Uterus (tissue), 4 donors: Measurements from ENCODE around the gene SLC51B. TPM values are rescaled to one million over a fixed set of nuclear protein-coding genes. Genes with fewer than 3 reads are reported as not detected.
A peak's percentile ranks its signal among the peaks of the same experiment; 100 is the strongest.

ENCODE experiments used
- DNase-seq, 2 donors: peaks; one replicate each; pipeline ENCODE4 v3.0.0-alpha.2; 2019 to 2020
- H3K27ac ChIP-seq, 2 donors: fragments of 200-600 bp; sonication (generic); 1 replicate in 1 of 2; 2 replicates in 1 of 2; pipeline ENCODE4 v1.5.1; 2016 to 2018
- H3K27me3 ChIP-seq, 2 donors: fragments of 200-600 bp; sonication (generic); one replicate each; pipeline ENCODE4 v1.5.1; 2018 to 2019; ENCODE audit warnings: control low read depth in 1 of 2
- H3K36me3 ChIP-seq, 2 donors: fragments of 200-600 bp; sonication (generic); one replicate each; pipeline ENCODE4 v1.5.1; 2019; ENCODE audit warnings: control low read depth in 1 of 2
- H3K4me1 ChIP-seq, 2 donors: fragments of 200-600 bp; sonication (generic); one replicate each; pipeline ENCODE4 v1.5.1; 2018 to 2019; ENCODE audit warnings: control low read depth in 1 of 2
- H3K4me3 ChIP-seq, 2 donors: fragments of 200-600 bp; sonication (generic); 1 replicate in 1 of 2; 2 replicates in 1 of 2; pipeline ENCODE4 v1.5.1; 2018 to 2019; ENCODE audit warnings: mild to moderate bottlenecking in 1 of 2
- H3K9me3 ChIP-seq, 2 donors: fragments of 200-600 bp; sonication (generic); one replicate each; pipeline ENCODE4 v1.5.1; 2019; ENCODE audit warnings: control low read depth in 1 of 2
- POLR2A ChIP-seq, 2 donors: fragments of 450-650 bp; IDR thresholded peaks; one replicate each; pipeline ENCODE4 v1.6.1; 2016; ENCODE audit warnings: antibody characterized with exemption in 2 of 2, mild to moderate bottlenecking in 1 of 2, moderate library complexity in 1 of 2
- intact Hi-C: fragments of 100-400 bp; cut with DNase I; formaldehyde crosslinking; loops from one replicate; pipeline ENCODE4 v1.15.1; 2023; ENCODE audit warnings: low total_unique reads
- total RNA-seq, 4 donors: library from RNA; depleted of rRNA in 3 of 4; stranded (reverse); fragments of >200 nt in 3 of 4; gene quantifications; one replicate each; pipeline versions ENCODE4 v1.1.0 to v1.2.4, GENCODE V29; 2014 to 2023
- TF ChIP-seq, protein P1 (sequence below), 4 experiments: fragments of 200-600 bp in 2 of 4; fragments of 450-650 bp in 2 of 4; sonication (generic) in 2 of 4; IDR thresholded peaks; one replicate each; pipeline ENCODE4 v1.5.1; 2016 to 2019; ENCODE audit warnings: antibody characterized with exemption in 4 of 4, mild to moderate bottlenecking in 2 of 4, moderate library complexity in 1 of 4
- donor health status: DM: yes; HTN: yes; CAD: no.

SLC51B gene
- total RNA-seq, 4 donors from 2014 or later = not detected

DNA sequence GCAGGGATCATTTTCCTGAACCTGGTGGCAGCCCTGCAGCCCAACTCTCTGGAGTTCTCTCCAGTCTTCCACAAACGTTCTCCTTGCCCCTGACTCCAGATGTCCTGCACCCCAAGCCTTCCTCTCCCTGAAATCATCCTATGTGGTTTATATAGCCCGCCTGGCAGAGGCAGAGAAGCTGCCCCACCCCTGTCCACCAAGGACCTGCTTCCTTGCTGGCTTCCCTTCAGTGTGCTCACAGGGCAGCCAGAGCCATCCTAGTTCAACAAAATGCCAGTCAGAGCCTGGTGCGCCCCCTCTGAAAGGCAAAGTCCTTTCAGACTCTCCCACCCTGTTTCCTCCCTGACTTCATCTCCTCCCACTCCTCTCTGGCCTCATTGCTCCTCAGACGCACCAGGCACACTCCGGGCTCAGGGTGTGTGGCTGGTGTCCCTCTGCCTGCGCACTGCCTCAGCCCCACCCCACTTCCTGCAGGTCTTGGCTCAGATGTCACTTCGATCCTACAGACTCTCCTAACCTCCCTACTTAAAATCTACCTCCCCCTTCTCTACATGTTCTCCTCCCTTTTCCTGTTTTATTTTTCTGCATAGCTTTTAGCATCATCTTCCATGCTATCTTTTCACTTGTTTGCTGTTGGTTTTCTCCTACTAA, 37.2 kb downstream of the SLC51B start:
- Histone ChIP-seq H3K27ac (peak overlapping the region; percentile 72 to 74), H3K9me3 (no peaks in the 10 kb centered on the region), H3K4me3 (no peak overlapping the region), H3K36me3 (no peaks in the 10 kb centered on the region), H3K4me1 (peaks cover 10 to 21% of the 10 kb centered on the region in 2 donors), H3K27me3 (no peaks in the 10 kb centered on the region)
- TF ChIP-seq, protein P1, sequence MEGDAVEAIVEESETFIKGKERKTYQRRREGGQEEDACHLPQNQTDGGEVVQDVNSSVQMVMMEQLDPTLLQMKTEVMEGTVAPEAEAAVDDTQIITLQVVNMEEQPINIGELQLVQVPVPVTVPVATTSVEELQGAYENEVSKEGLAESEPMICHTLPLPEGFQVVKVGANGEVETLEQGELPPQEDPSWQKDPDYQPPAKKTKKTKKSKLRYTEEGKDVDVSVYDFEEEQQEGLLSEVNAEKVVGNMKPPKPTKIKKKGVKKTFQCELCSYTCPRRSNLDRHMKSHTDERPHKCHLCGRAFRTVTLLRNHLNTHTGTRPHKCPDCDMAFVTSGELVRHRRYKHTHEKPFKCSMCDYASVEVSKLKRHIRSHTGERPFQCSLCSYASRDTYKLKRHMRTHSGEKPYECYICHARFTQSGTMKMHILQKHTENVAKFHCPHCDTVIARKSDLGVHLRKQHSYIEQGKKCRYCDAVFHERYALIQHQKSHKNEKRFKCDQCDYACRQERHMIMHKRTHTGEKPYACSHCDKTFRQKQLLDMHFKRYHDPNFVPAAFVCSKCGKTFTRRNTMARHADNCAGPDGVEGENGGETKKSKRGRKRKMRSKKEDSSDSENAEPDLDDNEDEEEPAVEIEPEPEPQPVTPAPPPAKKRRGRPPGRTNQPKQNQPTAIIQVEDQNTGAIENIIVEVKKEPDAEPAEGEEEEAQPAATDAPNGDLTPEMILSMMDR (IDR thresholded peaks at IDR 0.05) = no peak
- peak in 1 of 2 donors; percentile 15 for TF ChIP-seq POLR2A (IDR thresholded peaks at IDR 0.05)
- no peak for DNase-seq
- intact Hi-C loops = loop anchor here (10.0 kb wide), 1 partner anchor 48 kb away; no protein-coding TSS in a partner anchor

- no peaks in the 10 kb centered on the region for H3K9me3 ChIP-seq
- TF ChIP-seq POLR2A (IDR thresholded peaks at IDR 0.05) = no peak
- TF ChIP-seq, protein P1 (IDR thresholded peaks at IDR 0.05) = peak; percentile 34 to 64 (median 43)
- DNase-seq = peak in 1 of 2 donors; percentile 56
These were observed 38.1 kb downstream of the SLC51B start for GRCh38 chr15:65083262-65083701.

GRCh38 chr15:65084500-65085206, 39.5 kb downstream of the SLC51B start:
- no peak overlapping the region for H3K4me3 ChIP-seq
- H3K36me3 ChIP-seq = no peaks in the 10 kb centered on the region
- H3K27me3 ChIP-seq = no peaks in the 10 kb centered on the region
- peaks cover 15 to 22% of the 10 kb centered on the region in 2 donors for H3K4me1 ChIP-seq
- H3K9me3 ChIP-seq = no peaks in the 10 kb centered on the region
- H3K27ac ChIP-seq = peak overlapping the region in 1 of 2 donors; percentile 96
- TF ChIP-seq POLR2A (IDR thresholded peaks at IDR 0.05) = no peak
- TF ChIP-seq, protein P1 (IDR thresholded peaks at IDR 0.05) = no peak
- intact Hi-C loops = loop anchor here (10.0 kb wide), 1 partner anchor 50 kb away; no protein-coding TSS in a partner anchor
- no peak for DNase-seq

More at GRCh38 chr15:65083262-65083701, 38.1 kb downstream of the SLC51B start:
- Histone ChIP-seq H3K4me3 (no peak overlapping the region), H3K27me3 (no peaks in the 10 kb centered on the region), H3K27ac (peak overlapping the region; percentile 72 to 74), H3K4me1 (peaks cover 15 to 22% of the 10 kb centered on the region in 2 donors), H3K36me3 (no peaks in the 10 kb centered on the region)
- intact Hi-C loops = loop anchor here (10.0 kb wide), 1 partner anchor 48 kb away; no protein-coding TSS in a partner anchor

- Histone ChIP-seq H3K27me3 (no peaks in the 10 kb centered on the region), H3K27ac (peak overlapping the region; percentile 94 to 96), H3K36me3 (no peaks in the 10 kb centered on the region), H3K4me1 (peaks cover 15 to 22% of the 10 kb centered on the region in 2 donors), H3K4me3 (no peak overlapping the region), H3K9me3 (no peaks in the 10 kb centered on the region)
- TF ChIP-seq, protein P1 (IDR thresholded peaks at IDR 0.05) = no peak
- no peak for TF ChIP-seq POLR2A (IDR thresholded peaks at IDR 0.05)
- intact Hi-C loops = loop anchor here (10.0 kb wide), 1 partner anchor 50 kb away; no protein-coding TSS in a partner anchor
- DNase-seq = no peak
These were observed 40.1 kb downstream of the SLC51B start for GRCh38 chr15:65085207-65085753.
